ENCODE measurements around the gene TRAPPC2L.

The TRAPPC2L gene

DNA sequence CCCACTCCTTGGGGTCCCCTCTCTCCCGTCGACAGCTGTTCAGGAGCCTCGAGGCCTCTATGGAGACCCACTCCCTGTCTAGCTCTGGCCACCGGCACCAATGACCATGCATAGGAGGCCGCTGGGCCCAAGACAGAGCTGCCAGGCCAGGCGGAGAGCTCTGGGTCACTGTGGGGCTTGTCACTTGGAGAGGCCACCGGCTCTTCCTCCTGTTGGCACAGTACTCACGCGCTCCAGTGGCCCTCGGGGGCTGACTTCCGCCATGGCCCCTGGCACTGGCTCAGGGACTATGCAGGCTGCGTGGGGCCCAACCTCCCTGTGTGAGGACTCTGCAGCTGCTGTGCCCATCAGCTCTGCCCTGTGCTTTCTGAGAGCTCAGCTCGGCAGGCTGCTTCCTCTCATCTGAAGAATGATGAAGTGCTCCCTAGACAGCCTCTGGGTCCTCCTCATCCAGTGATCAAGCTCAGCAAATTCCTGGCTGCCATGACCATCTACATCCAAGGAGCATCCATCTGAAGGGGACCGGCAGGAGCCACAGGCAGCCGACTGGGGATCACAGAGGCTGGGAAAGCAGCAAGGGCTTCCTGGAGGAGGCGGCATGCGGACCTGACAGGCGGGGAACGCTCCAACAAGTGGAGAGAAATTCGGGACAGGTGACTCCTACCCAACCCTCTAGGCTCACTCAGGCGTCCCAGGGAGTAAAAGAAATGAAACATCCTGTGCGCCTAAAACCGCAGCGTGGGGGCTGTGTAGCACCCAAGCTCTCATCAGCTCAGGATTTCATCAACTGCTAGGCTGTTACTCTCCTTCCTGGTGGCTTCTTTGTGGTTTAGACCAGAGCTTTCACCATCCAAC, 17.0 kb upstream of the TRAPPC2L start:
- DNase-seq, result no peak

DNA sequence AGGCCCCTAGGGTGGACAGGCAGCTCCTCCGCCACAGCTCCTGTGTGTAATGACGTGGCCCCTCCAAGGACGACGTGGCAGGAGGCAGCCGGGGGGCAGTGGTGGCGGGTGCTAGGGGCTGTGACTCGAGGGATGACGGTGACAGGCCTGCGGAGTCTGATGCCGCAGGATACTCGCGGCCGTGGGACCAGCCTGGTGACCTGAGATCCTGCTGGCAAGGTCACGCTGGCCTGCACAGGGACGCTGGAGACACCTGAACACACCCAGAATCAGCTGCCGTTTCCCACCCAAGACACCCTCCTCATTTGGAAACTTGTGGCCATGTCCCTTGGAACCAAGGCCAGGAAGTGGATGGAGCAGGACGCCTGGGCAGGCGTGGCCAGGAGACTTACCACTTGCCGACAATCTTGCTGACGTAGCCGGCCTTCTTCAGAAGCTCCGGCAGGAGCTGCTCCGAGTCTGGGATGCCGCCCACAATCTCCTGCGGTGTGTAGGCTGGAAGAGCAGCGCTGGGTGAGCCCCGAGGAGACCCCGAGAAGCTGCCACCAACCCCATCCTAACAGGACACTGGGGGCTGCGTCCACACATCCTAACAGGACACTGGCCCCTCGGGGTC, 16.2 kb upstream of the TRAPPC2L start:
- DNase-seq, result no peak

DNA sequence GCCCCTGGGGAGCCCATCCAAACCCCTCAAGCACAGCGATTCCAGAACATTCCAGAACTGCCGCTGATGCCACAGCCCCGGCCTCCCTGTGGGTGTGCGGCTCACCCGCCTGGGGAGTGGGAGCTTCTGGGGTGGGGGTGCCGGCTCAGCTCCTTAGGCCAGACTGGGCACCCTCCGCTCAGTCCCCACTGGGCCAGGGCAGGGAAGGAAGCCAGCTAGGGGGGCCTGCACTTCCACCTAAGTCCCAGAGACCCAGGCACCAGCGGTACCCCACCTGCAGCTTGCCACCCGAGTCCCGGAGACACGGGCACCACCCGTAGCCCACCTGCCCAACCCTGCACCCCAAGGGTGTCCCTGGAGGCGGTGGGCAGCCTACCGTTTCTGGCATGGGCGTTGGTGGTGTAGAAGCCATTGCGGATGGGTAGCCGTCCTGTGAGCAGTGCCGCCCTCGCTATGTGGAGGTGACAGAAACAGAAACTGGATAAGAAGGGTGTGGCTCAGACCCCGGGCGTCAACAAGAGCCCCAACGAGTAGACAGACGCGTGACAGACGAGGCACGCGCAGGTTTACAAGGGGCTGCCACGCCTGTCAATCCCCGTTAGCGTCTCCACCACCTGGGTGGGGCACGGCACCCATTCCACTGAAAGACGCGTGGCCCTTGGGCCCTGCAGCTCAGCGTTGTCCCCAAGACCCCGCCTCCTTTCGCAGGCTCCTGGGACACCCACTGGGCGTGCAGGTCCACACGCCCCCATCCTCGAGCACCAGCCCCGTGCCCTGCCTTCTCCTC, 15.2 kb upstream of the TRAPPC2L start:
- no peak for DNase-seq

DNA sequence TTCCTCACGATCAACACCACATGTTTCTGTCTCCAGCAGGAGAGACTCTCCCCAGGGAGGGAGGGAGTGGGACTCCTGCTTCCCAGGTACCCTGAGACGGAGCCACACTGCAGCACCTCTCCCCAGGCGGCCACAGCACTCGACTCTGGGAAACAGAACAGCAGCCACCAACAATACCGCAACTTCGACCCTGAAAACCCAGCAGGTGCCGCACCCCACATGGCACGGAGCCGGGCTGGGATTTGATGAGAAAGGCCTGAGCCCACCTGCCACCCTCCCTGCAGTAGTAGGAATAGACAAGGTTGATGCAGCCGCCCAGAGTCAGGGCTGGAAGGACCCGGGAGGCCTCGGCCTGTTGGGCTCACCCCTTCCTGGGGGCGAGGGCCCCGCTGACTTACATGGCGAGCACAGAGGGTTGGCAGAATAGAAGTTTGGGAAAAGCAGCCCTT, 14.6 kb upstream of the TRAPPC2L start:
- no peak for DNase-seq

DNA sequence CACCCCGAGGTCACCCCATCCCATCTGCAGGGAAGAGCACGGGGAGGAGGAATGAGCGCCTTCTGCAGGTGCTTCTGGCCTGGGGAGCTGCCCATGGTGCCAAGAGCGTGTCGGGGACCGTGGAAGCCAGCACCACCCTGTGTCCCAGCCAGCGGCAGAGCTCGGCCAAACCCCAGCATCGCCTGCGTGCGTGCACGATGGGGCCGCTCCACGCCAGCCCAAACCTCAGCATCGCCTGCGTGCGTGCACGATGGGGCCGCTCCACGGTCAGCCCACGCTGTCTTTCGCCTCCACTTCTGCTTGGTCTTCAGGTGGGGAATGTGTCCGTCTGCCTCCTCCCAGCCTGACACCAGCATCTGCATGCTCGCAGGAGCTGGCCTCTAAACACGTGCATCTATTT, 14.1 kb upstream of the TRAPPC2L start:
- no peak for DNase-seq

DNA sequence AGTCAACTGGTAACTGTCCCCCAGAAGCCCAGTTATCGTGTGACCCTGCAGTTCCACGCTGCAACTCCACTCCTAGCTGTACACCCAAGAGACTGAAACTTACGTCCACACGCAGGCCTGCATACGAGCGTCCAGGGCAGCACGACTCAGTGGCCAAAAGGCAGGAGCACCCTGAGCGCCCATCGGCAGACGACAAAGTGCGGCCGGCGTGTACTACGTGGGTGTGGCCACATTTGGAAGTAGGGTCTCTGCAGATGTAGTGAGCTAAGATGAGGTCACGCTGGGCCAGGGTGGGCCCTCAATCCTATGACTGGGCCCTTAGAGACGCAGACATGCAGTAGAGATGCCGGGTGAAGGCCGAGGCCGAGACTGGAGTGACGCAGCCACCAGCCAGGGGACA, 13.7 kb upstream of the TRAPPC2L start:
- no peak for DNase-seq

DNA sequence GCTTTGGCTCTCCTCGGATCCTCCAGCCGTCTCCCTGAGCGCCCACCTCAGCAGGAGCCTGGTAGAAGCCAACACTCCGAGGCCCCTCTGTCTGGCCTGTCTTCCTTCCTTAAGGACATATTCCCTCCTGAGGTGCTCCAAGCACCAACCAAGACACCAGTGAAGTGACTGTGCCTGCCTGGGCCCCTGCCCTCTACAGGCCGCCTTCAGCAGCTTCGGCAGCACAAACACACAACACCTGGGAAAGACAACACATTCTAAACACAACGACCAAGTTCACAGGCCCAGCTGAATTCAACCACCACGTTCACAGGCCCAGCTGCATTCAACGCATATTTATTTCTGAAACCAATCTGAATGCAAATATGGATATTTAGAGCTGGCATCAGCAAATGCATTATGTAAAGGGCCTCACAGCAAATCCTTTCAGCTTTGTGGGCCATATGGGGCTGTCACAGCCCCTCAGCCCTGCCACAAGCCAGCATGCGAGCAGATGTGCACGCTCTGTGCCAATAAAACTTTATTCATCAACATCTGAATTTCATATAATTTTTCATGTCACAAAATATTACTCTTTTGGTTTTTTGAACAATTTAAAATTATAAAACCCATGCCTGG, 12.4 kb upstream of the TRAPPC2L start:
- DNase-seq, result no peak

DNA sequence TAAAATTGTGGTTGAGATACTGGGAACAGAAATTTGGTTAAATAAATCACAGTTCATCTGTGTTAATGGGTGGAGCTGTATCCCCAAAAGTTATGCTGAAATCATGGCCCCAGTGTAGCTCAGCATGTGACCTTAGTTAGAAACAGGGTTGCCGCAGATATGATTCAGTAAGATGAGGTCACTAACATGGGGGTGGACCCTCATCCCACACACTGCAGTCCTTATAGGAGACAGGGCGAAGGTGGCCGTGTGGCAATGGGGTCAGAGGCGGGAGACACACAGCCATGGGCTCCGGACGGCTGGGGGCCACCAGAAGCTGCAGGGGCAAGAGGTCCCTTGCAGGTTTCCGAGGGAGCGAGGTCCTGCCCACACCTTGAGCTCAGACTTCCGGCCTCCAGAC, 10.8 kb upstream of the TRAPPC2L start:
- no peak for DNase-seq

DNA sequence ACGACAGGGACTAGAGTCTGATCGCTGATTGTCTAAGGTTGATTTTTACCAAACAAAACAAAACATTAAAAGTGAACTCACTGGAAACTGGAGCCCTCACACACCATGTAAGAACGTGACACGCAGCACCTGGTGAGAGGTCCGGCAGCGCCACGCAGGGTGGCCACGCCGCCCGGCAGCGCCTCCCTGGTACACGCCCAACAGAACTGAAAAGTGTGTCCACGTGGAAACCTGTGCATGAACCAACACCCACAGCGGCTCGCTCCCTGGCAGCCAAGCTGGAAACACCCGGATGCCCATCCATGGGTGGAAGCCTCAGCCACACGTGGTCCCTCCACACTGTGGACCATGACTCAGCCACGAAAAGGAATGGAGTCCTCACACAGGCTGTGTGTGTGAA, 9.3 kb upstream of the TRAPPC2L start:
- no peak for DNase-seq

DNA sequence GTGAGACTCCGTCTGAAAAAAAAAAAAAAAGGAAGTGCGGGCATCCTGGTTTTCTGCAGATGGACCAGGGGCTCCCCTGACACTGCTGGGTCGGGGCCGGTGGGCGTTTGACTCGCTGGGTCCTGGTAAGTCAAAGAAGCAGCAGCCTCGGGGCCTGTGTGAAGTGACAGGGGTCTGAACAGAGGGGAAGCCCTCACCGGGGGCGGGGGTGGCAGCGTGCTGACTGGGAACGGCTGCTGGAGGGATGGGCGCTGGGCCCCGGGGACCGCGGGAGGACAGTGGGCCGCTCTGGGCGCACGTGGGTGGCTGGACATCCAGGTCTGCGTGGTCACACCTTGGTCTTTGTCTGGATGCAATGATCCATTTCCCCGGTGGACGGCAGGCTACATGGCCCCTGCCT, 8.4 kb upstream of the TRAPPC2L start:
- no peak for DNase-seq

DNA sequence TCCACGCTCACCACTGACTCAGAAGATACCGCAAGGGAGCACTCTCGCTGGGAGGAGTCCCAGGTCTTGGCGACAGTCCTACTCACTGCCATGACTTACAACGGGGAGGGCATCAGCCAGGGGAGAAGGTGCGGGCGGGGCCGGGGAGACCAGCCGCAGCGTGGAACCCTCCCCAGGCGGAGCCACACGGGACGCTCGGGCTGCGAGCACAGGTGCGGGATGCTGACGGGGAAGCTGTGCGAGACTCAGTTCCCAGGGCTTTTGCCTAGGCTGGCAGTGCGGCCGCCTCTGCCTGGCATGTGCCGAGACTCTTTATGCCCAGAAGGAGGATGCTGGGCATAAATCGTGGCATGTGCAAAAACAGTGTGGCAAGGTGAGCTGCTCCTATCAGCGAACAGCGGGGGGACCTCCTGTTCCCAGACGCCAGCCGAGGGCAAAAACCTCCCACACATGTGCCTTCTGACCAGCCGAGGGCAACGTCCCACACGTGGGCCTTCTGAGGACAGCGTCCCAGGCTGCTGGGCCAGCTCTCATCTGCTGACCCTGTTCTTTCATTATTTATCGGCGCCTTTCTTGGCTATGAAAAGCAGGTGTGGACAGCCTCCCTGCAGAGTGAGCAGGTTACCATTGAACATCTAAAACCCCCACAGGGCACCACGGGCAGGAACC, 6.3 kb upstream of the TRAPPC2L start:
- no peak for DNase-seq

DNA sequence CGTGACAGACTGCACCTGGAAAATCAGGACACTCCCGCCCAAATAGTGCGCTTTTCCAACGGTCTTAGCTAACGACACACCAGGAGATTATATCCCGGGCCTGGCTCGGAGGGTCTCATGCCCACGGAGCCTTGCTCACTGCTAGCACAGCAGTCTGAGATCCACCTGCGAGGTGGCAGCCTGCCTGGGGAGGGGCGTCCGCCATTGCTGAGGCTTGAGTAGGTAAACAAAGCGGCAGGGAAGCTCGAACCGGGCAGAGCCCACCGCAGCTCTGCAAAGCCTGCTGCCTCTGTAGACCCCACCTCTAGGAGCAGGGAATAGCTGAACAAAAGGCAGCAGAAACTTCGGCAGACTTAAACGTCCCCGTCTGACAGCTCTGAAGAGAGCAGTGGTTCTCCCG, 5.3 kb upstream of the TRAPPC2L start:
- no peak for DNase-seq

DNA sequence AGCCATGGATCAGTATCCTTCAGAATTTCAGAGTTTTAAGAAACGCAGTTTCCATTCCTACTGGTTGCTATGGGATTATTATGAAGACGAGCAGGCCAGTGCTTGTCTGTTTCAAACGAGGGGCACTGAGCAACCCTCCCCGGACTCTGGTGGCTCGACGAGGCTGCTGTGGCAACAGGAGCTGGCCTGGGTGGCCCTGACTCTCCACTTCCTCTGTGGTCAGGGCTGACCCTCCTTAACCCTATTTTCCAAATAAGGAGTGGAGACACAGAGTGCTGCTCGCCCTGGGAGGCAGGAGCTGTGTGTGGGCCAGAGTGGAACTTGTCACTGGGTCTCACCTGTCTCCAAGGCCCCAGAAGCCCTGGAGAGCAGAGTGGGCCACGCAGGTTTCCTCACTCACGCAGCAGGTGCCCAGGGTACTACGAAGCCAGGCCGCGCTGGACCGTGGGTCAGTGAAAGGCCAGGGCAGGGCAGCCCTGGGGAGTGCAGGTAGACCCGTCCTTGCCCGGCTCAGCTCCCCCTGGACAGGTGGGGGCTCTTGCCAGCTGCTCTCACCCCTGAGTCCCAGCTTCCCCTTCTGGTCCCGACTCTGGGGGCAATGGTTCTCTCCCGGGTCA, 3.5 kb upstream of the TRAPPC2L start:
- DNase-seq, result no peak

DNA sequence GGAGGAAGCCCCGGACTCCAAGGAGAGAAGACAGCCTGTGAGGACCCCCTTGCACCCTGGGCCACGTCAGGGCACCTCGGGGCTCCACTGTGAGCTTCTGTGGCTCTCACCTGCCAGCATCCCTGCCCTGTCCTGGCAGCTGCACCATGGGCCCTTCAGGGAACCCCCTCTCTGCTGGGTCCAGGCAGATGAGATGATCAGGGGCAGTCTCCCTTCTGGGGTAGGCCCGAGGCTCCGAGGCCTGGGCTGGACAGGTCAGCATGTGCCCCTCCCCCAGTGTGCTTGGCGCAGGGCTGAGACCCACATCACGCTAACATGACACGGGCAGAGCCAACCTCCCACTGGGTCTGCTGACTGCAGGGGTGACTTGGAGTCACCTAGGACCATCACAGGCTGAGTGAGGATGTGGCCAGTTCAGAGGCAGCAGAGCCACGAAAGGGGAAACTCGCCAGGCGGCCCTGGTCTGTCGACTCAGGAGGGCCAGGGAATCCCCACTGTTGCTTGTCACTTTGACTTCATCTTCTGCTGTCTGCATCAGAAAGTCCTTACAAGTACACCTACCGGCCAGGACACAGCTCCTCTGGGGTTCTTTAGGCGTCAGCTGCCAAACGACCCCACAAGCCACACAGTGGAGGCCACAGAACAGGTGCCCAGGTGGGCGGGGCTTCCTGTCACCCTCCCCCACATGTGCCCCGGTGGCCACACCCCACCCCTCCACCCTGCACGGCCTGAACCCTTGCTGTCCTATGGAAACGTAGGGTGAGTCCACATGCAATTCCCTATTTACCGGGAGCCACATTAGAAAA, 2.4 kb upstream of the TRAPPC2L start:
- DNase-seq, result no peak

DNA sequence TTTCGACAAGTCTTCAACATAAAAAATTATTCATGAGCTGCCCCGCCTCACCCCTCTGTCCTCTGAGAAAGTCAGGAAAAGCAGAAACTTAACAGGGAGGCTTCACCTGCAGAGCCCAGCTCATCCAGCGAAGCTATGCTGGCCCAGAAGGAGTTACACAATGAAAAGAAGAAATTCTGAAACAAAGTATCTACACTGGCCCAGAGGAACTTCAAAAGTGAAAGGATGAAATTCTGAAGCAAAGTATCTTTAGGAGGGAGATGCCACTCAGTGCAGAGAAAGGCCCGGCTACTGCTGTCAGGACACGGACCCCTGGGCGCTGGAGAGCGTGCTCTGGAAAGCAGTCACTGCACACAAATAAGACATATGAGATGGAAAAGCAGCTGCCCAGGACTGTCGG, 1.8 kb upstream of the TRAPPC2L start:
- DNase-seq, result no peak

DNA sequence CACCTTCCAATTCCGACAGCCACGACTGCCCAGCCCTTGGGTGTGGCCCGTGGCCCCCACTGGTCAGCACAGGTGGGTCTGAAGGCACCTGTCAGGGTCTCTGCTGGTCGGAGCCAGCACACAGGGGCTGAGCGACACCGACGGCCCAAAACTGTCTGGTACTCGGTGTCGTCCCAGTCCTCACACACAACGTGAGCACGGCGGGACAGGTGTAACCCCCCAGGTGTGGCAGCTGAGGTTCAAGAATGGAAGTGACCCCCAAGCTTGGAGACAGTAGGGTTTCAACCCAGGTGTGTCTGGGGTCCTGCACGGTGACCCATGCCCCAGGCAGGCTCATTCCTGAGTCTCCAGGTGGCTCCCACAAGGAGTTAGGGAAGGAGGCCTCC, 1.2 kb upstream of the TRAPPC2L start:
- DNase-seq, result no peak

DNA sequence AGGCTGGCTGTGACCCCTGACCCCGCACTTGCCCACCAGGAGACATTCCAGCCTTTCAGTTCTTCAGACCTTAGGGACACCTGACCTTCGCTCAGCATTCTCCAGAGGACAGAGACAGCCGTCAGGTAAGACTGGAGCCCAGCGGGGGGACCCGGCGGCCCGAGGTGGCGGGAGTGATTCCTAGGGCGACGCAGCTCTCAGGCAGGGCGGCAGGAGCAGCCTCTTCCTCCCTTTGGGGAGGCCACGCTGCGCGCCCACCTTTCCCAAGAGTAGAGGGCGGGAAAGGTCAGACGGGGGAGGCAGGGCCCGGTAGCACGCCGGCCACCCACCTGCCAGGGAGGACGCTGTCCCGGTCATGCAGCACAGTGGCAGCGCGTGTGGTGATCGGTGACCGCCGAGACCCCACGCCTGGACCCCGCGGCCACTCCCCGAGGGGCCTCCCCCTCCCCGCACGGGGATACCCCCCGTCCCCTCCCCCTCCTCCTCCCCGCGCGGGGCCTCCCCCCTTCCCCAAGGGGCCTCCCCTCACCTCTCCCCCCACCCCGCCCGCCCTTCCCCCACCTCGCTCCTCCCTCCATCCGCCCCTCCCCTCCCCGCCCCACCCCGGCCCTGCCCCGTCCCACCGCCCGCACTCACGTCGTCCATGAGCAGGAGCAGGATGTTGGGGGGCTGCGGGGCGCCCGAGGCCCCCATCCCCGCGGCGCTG, 652 bp upstream of the TRAPPC2L start:
- no peak for DNase-seq

DNA sequence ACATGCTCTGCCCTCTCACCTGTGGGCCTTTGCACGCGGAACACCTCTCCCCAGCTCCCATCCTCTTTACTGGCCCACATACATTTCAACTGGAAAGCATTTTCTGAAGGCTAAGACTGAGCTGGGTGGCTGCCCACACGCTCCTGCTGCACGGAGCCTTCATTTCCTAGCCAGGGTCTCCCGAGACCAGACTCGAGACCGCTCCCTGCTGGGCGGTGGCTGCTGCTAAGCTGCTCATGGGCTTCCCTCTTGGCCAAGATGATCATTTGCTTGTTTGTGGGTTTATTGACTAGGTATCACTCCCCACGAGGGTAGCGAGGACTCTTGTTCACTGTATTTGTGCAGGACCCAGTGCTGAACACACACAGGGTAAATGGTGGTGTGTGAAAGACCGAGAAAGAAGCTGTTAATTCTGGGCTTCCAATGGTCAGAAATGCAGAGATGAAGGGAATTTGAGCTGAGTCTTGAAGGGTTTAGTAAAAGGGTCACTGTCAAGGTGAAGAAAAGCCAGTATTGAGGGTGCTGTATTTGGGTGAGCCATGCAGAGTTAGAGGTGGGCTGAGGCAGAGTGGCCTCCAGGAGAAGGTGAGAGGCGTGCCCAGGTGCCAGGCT, 907 bp downstream of the TRAPPC2L start:
- DNase-seq, result peak; percentile 7

DNA sequence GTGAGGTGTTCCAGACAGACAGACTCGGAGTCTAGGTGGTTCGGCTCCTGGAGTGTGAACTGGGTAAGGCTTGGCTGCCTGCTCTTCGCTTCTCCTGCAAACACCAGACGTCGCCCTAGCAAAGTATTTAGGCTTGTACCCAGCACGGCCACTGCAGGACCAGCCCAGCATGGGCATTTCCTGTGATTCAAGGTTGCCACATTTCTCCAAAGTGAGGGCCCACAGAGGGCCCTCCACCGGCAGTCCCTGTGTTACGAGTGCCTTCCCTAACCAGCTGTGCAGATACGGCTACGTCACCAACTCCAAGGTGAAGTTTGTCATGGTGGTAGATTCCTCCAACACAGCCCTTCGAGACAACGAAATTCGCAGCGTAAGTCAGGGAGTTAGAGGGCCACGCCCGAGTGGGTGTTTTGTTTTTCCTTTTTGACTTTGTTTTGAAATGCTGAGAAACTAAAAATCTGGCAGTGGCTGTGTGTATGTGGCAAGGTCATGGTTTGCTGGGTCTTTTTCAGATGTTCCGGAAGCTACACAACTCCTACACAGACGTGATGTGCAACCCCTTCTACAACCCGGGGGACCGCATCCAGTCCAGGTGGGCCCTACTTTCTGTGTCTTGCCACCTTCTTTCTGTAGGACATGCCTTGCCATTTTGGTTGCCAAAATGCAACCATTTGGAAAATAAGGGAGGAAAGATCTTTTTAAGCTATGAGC, 2.6 kb downstream of the TRAPPC2L start:
- DNase-seq, result no peak

DNA sequence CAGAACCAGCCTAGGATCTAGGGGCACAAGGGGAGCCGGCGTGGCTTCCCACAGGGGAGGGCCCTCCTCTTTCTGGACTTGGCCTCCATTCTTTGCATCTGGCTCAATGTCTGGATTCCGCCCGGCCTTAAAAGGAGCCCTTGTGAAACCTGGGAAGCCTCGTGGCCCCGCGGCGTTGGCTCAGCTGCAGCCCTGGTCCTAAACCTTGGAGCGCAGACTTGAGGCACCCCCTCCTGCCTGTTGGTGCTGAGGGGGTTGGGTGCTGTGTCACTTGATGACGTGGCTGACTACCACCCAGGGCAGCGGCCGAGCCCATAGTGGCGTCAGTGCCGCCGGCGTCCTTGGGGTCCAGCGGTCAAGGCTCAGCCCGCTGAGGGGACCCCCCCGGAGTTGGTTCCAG, 4.4 kb downstream of the TRAPPC2L start:
- DNase-seq, result no peak
